Natural killer cell (primary cell): ENCODE results near the gene JMJD1C. TPM values are rescaled to one million over a fixed set of nuclear protein-coding genes. Genes with fewer than 3 reads are reported as not detected.

Experiments
- ATAC-seq, 3 donors: fragments of 150-1000 bp in 2 of 3; fragments of 200-7000 bp in 1 of 3; cut with Tn5 transposase; 1 replicate in 1 of 3; 2 replicates in 2 of 3; pipeline ENCODE4 v1.10.0; 2021; ENCODE audit warnings: mild to moderate bottlenecking in 2 of 3, moderate library complexity in 2 of 3
- DNase-seq, 2 donors: peaks; one replicate each; pipeline versions ENCODE4 v3.0.0 to v3.0.0-alpha.2; 2013 to 2021; ENCODE audit warnings: mixed read lengths in 1 of 2
- H3K27ac ChIP-seq: one replicate; pipeline ENCODE4 v1.5.1; 2013; ENCODE audit warnings: mild to moderate bottlenecking, low read length
- H3K27me3 ChIP-seq: one replicate; pipeline ENCODE4 v1.6.1; 2013; ENCODE audit warnings: low read length; ENCODE audit not compliant: control insufficient read depth, insufficient read depth
- H3K36me3 ChIP-seq: one replicate; pipeline ENCODE4 v1.6.1; 2013; ENCODE audit warnings: low read length; ENCODE audit not compliant: control insufficient read depth, insufficient read depth
- H3K4me1 ChIP-seq: one replicate; pipeline ENCODE4 v1.6.1; 2013; ENCODE audit warnings: low read length; ENCODE audit not compliant: control insufficient read depth, insufficient read depth
- H3K4me3 ChIP-seq: one replicate; pipeline ENCODE4 v1.5.1; 2013; ENCODE audit warnings: low read length
- H3K9me3 ChIP-seq: one replicate; pipeline ENCODE4 v1.6.1; 2013; ENCODE audit warnings: low read length; ENCODE audit not compliant: control insufficient read depth, insufficient read depth
- H3K27ac Mint-ChIP-seq, 2 donors: one replicate each; pipeline ENCODE4 v1.8.0; 2022; ENCODE audit warnings: mild to moderate bottlenecking in 2 of 2, mixed read lengths in 2 of 2, moderate library complexity in 1 of 2
- H3K27me3 Mint-ChIP-seq, 2 donors: one replicate each; pipeline ENCODE4 v1.8.0; 2022; ENCODE audit warnings: low read depth in 2 of 2, mixed read lengths in 2 of 2
- H3K36me3 Mint-ChIP-seq: one replicate; pipeline ENCODE4 v1.8.0; 2022; ENCODE audit warnings: mixed read lengths
- H3K4me1 Mint-ChIP-seq, 2 donors: one replicate each; pipeline ENCODE4 v1.8.0; 2022; ENCODE audit warnings: mixed read lengths in 2 of 2
- H3K4me3 Mint-ChIP-seq: one replicate; pipeline ENCODE4 v1.8.0; 2022; ENCODE audit warnings: mild to moderate bottlenecking, moderate library complexity, mixed read lengths
- H3K9me3 Mint-ChIP-seq, 2 donors: one replicate each; pipeline ENCODE4 v1.8.0; 2022; ENCODE audit warnings: mixed read lengths in 2 of 2
- CTCF ChIP-seq: fragments of 200-600 bp; IDR thresholded peaks from one replicate; pipeline ENCODE4 v1.8.0; 2022; ENCODE audit warnings: antibody characterized with exemption
- WGBS: methylation state at CpG from one replicate; pipeline ENCODE4 v1.1.7; 2013; ENCODE audit warnings: missing lambda C conversion rate; ENCODE audit not compliant: insufficient coverage; 5-methylcytosine and 5-hydroxymethylcytosine counted together
- intact Hi-C: fragments of 100-400 bp; cut with micrococcal nuclease; formaldehyde crosslinking; loops from one replicate; pipeline ENCODE4 v1.14.2; 2022
- total RNA-seq, 4 donors: library from RNA; stranded (reverse); fragments of 120-200 nt in 1 of 4; gene quantifications; one replicate each; pipeline versions ENCODE4 v1.2.3 to v1.2.4, GENCODE V29; 2013 to 2022

JMJD1C gene
- total RNA-seq, 3 donors from 2014 or later (not counting 1 experiment from before 2014, with no cell fraction given), result 125 to 208 (median 156) TPM

- WGBS, result 14% methylated on average over 27 of the region's 27 CpGs
- DNase-seq, result peak in 1 of 2 donors; percentile 62
- H3K27me3 Mint-ChIP-seq, result peaks cover 2 to 7% of the 10 kb centered on the region in 2 donors
- Histone ChIP-seq H3K27me3 (no peaks in the 10 kb centered on the region), H3K36me3 (no peaks in the 10 kb centered on the region), H3K4me3 (peak overlapping the region; percentile 81), H3K9me3 (no peaks in the 10 kb centered on the region), H3K27ac (no peak overlapping the region), H3K4me1 (peaks cover 8% of the 10 kb centered on the region)
- H3K36me3 Mint-ChIP-seq, result no peaks in the 10 kb centered on the region
- ATAC-seq, result peak; percentile 36 to 57 (median 48)
- H3K9me3 Mint-ChIP-seq, result no peaks in the 10 kb centered on the region
- TF ChIP-seq CTCF, result no peak
- peaks cover 19 to 25% of the 10 kb centered on the region in 2 donors for H3K4me1 Mint-ChIP-seq
- H3K27ac Mint-ChIP-seq, result peak overlapping the region; percentile 85 to 93
- intact Hi-C loops, result loop anchor here (5.0 to 10.0 kb wide), 3 partner anchors 56 to 262 kb away; partner anchors contain the start of gene REEP3
- peak overlapping the region; percentile 97 for H3K4me3 Mint-ChIP-seq
Observed at GRCh38 chr10:63466144-63466935, 563 bp upstream of the JMJD1C start.

- Mint-ChIP-seq H3K36me3 (no peaks in the 10 kb centered on the region), H3K27ac (peak overlapping the region; percentile 85 to 93)
- intact Hi-C loops, result loop anchor here (5.0 to 10.0 kb wide), 3 partner anchors 58 to 260 kb away; partner anchors contain the start of gene REEP3
Observed at GRCh38 chr10:63464402-63465292, 1.1 kb downstream of the JMJD1C start.

DNA sequence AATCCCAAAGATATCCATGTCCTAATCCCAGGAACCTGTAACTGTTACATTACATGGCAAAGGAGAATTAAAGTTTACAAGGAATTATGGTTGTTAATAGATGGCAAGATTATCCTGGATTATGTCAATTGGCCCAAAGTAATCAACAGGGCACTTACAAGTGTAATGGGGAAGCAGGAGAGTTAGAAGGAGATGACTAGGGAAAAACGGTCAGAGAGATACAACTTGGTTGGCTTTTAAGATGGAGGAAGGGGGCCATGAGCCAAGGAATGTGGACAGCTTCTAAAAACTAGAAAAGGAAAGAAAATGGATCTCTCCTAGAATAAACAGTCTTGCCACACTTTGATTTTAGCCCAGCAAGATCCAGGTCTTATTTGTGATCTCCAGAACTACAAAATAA lies 3.3 kb downstream of the JMJD1C start:
- H3K27me3 Mint-ChIP-seq, result peaks cover 2 to 7% of the 10 kb centered on the region in 2 donors
- Histone ChIP-seq H3K9me3 (no peaks in the 10 kb centered on the region), H3K36me3 (no peaks in the 10 kb centered on the region), H3K4me1 (peaks cover 8% of the 10 kb centered on the region), H3K27me3 (no peaks in the 10 kb centered on the region), H3K27ac (no peak overlapping the region), H3K4me3 (no peak overlapping the region)
- TF ChIP-seq CTCF, result no peak
- H3K27ac Mint-ChIP-seq, result no peak overlapping the region
- H3K4me1 Mint-ChIP-seq, result peaks cover 19 to 25% of the 10 kb centered on the region in 2 donors
- 88% methylated on average over 1 of the region's 1 CpG for WGBS
- intact Hi-C loops, result loop anchor here (10.0 kb wide), 1 partner anchor 258 kb away; no protein-coding TSS in a partner anchor
- no peaks in the 10 kb centered on the region for H3K9me3 Mint-ChIP-seq
- H3K4me3 Mint-ChIP-seq, result peak overlapping the region; percentile 26
- H3K36me3 Mint-ChIP-seq, result no peaks in the 10 kb centered on the region
- no peak for DNase-seq
- no peak for ATAC-seq

More at GRCh38 chr10:63464402-63465292, 1.1 kb downstream of the JMJD1C start:
- peak in 1 of 2 donors; percentile 45 for DNase-seq
- peak; percentile 38 to 50 (median 40) for ATAC-seq
- no peaks in the 10 kb centered on the region for H3K27me3 ChIP-seq
- no peak for TF ChIP-seq CTCF
- H3K4me3 Mint-ChIP-seq, result peak overlapping the region; percentile 97
- H3K4me3 ChIP-seq, result peak overlapping the region; percentile 81
- no peaks in the 10 kb centered on the region for H3K9me3 ChIP-seq
- no peaks in the 10 kb centered on the region for H3K36me3 ChIP-seq
- H3K27me3 Mint-ChIP-seq, result peaks cover 2 to 7% of the 10 kb centered on the region in 2 donors
- no peak overlapping the region for H3K27ac ChIP-seq
- 14% methylated on average over 31 of the region's 35 CpGs for WGBS
- H3K9me3 Mint-ChIP-seq, result no peaks in the 10 kb centered on the region
- H3K4me1 Mint-ChIP-seq, result peaks cover 19 to 25% of the 10 kb centered on the region in 2 donors
- H3K4me1 ChIP-seq, result peaks cover 8% of the 10 kb centered on the region
